Upper lobe of right lung (tissue), 1 donor: ENCODE measurements around the gene ZNF771. TPM values are rescaled to one million over a fixed set of nuclear protein-coding genes. Genes with fewer than 3 reads are reported as not detected.
A peak's percentile ranks its signal among the peaks of the same experiment; 100 is the strongest.

Experiments
- ATAC-seq: fragments of 200-7000 bp; cut with Tn5 transposase; one replicate; pipeline ENCODE4 v1.9.1; 2020; ENCODE audit warnings: mild to moderate bottlenecking, moderate library complexity
- DNase-seq: peaks from one replicate; pipeline ENCODE4 v3.0.0-alpha.2; 2020
- H3K27ac ChIP-seq: fragments of 200-600 bp; one replicate; pipeline ENCODE4 v1.8.0; 2022
- H3K27me3 ChIP-seq: fragments of 200-600 bp; one replicate; pipeline ENCODE4 v1.8.0; 2022; ENCODE audit warnings: mild to moderate bottlenecking
- H3K36me3 ChIP-seq: fragments of 200-600 bp; one replicate; pipeline ENCODE4 v1.8.0; 2022
- H3K4me1 ChIP-seq: fragments of 200-600 bp; one replicate; pipeline ENCODE4 v1.8.0; 2022
- H3K4me3 ChIP-seq: fragments of 200-600 bp; one replicate; pipeline ENCODE4 v1.8.0; 2022; ENCODE audit warnings: mild to moderate bottlenecking
- H3K9me3 ChIP-seq: fragments of 200-600 bp; one replicate; pipeline ENCODE4 v1.8.0; 2022
- CTCF ChIP-seq: fragments of 200-600 bp; IDR thresholded peaks from one replicate; pipeline ENCODE4 v1.8.0; 2022; ENCODE audit warnings: antibody characterized with exemption
- intact Hi-C: fragments of 100-400 bp; cut with DNase I; formaldehyde crosslinking; loops from one replicate; pipeline ENCODE4 v1.11.0; 2022
- total RNA-seq: library from RNA; stranded (reverse); fragmentation: NEBNext Ultra II Directional; extraction: Animal tissue kit (Norgen Biotek cat#: 25700); gene quantifications from one replicate; pipeline ENCODE4 v1.2.1, GENCODE V29; 2021
- donor health status: DM: no; HTN: yes; CAD: no; lungs with severe emphysema.

ZNF771 gene
- total RNA-seq, 1 donor from 2014 or later: 4.5 TPM

- DNase-seq (no peak), ATAC-seq (no peak)
- Histone ChIP-seq H3K9me3 (no peaks in the 10 kb centered on the region), H3K4me1 (peaks cover 29% of the 10 kb centered on the region), H3K27me3 (no peaks in the 10 kb centered on the region), H3K27ac (peak overlapping the region; percentile 71), H3K36me3 (peaks cover 20% of the 10 kb centered on the region), H3K4me3 (peak overlapping the region; percentile 67)
- TF ChIP-seq CTCF: no peak
- intact Hi-C loops: no loop called here
These were observed 38.7 kb upstream of the ZNF771 start for GRCh38 chr16:30368792-30369090.

- intact Hi-C loops: no loop called here
- Histone ChIP-seq H3K9me3 (no peaks in the 10 kb centered on the region), H3K27me3 (no peaks in the 10 kb centered on the region), H3K4me1 (peaks cover 29% of the 10 kb centered on the region), H3K36me3 (peaks cover 14% of the 10 kb centered on the region), H3K27ac (peak overlapping the region; percentile 71), H3K4me3 (peak overlapping the region; percentile 67)
- no peak for ATAC-seq
- TF ChIP-seq CTCF: no peak
- no peak for DNase-seq
These were observed 38.1 kb upstream of the ZNF771 start for GRCh38 chr16:30369091-30369937.

- H3K27ac ChIP-seq: peak overlapping the region; percentile 71
- H3K4me1 ChIP-seq: peaks cover 29% of the 10 kb centered on the region
- ATAC-seq (no peak), DNase-seq (no peak)
- no peaks in the 10 kb centered on the region for H3K9me3 ChIP-seq
- H3K4me3 ChIP-seq: peak overlapping the region; percentile 67
- TF ChIP-seq CTCF: no peak
- intact Hi-C loops: no loop called here
- H3K36me3 ChIP-seq: peaks cover 8% of the 10 kb centered on the region
- no peaks in the 10 kb centered on the region for H3K27me3 ChIP-seq
These were observed 37.4 kb upstream of the ZNF771 start for GRCh38 chr16:30369938-30370455.

- Histone ChIP-seq H3K27me3 (no peaks in the 10 kb centered on the region), H3K9me3 (no peaks in the 10 kb centered on the region), H3K4me3 (peak within 1 kb of the TSS; percentile 67), H3K27ac (peak within 1 kb of the TSS; percentile 87), H3K4me1 (peaks cover 29% of the 10 kb centered on the region), H3K36me3 (peaks cover under 1% of the 10 kb centered on the region)
- TF ChIP-seq CTCF: peak; percentile 39
- intact Hi-C loops: no loop called here
- DNase-seq (peak; percentile 98), ATAC-seq (peak; percentile 92)
These were observed 36.8 kb upstream of the ZNF771 start, which contains the start of gene TBC1D10B for GRCh38 chr16:30370456-30371247. TSS of gene TBC1D10B (minus strand) at chr16:30370494. CDS start at chr16:30370183, 311 bp downstream.

GRCh38 chr16:30371248-30371816 is 36.1 kb upstream of the ZNF771 start:
- Histone ChIP-seq H3K4me3 (peak overlapping the region; percentile 56), H3K4me1 (peaks cover 24% of the 10 kb centered on the region)

More at GRCh38 chr16:30371248-30371816, 36.1 kb upstream of the ZNF771 start:
- no peak for TF ChIP-seq CTCF
- intact Hi-C loops: no loop called here
- Histone ChIP-seq H3K36me3 (no peaks in the 10 kb centered on the region), H3K9me3 (no peaks in the 10 kb centered on the region), H3K27ac (peak overlapping the region; percentile 87), H3K27me3 (no peaks in the 10 kb centered on the region)
- ATAC-seq (no peak), DNase-seq (no peak)
